Endothelial cell of umbilical vein (primary cell): ENCODE data around the gene GSE1. TPM values are rescaled to one million over a fixed set of nuclear protein-coding genes. Genes with fewer than 3 reads are reported as not detected.

Experiments used
- BruUV-seq: library from RNA; stranded (reverse); fragments of 400-500 nt; replicated peaks from 2 replicates; lab custom pipeline; 2021; lab: Mats Ljungman, UMichigan
- CTCF ChIA-PET: fragments of 300-600, 350-600 bp; sonication (Branson Sonifier 250); formaldehyde crosslinking; loops from one replicate; lab custom pipeline; 2021; ENCODE audit warnings: antibody characterized with exemption, inconsistent platforms; lab: Charles Lee
- POLR2A ChIA-PET: fragments of 300-600, 350-600 bp; sonication (Branson Sonifier 250); formaldehyde crosslinking; loops from one replicate; lab custom pipeline; 2021; ENCODE audit warnings: antibody characterized with exemption, inconsistent platforms; lab: Charles Lee
- DNase-seq: peaks from one replicate; pipeline ENCODE4 v3.0.0-alpha.2; 2011; ENCODE audit warnings: low read depth, low spot score
- FAIRE-seq: peaks from 2 replicates; lab custom pipeline; 2011; peaks lifted over from hg19 to GRCh38; lab: Jason Lieb, UNC
- H2AFZ ChIP-seq: 2 replicates; pipeline ENCODE4 v1.6.0; 2012; ENCODE audit warnings: low read depth, low read length, control low read depth, inconsistent platforms
- H3K27ac ChIP-seq: 2 replicates; pipeline ENCODE4 v1.5.1; 2011; ENCODE audit warnings: low read depth, mild to moderate bottlenecking, control low read depth, low read length, moderate library complexity; ENCODE audit not compliant: insufficient read depth
- H3K27me3 ChIP-seq, 2 experiments: 2 replicates each; pipeline versions ENCODE4 v1.6.0 to v1.6.1; 2011; ENCODE audit warnings: low read length in 2 of 2, mixed read lengths in 1 of 2; ENCODE audit not compliant: control insufficient read depth in 2 of 2, insufficient read depth in 2 of 2
- H3K36me3 ChIP-seq, 2 experiments: 2 replicates in 1 of 2; 3 replicates in 1 of 2; pipeline ENCODE4 v1.5.1; 2011; ENCODE audit warnings: low read length in 2 of 2, mild to moderate bottlenecking in 1 of 2, moderate library complexity in 1 of 2; ENCODE audit not compliant: control insufficient read depth in 2 of 2, insufficient read depth in 2 of 2; ENCODE audit errors: extremely low read depth in 1 of 2
- H3K4me1 ChIP-seq: 3 replicates; pipeline ENCODE4 v1.5.1; 2011; ENCODE audit warnings: mild to moderate bottlenecking, low read length; ENCODE audit not compliant: control insufficient read depth, insufficient read depth; ENCODE audit errors: extremely low read depth
- H3K4me2 ChIP-seq: 2 replicates; pipeline ENCODE4 v1.6.1; 2011; ENCODE audit warnings: low read length, control low read depth, mixed read lengths; ENCODE audit not compliant: insufficient read depth
- H3K4me3 ChIP-seq, 3 experiments: fragments of 200-600 bp in 1 of 3; sonication (generic), shearing (Covaris generic) in 1 of 3; replicated peaks in 1 of 3; 2 replicates each; pipeline ENCODE4 v1.5.1; 2011 to 2016; ENCODE audit warnings: control low read depth in 3 of 3, low read length in 3 of 3, mild to moderate bottlenecking in 2 of 3, inconsistent platforms in 1 of 3, low read depth in 1 of 3, moderate library complexity in 1 of 3; ENCODE audit not compliant: insufficient read depth in 1 of 3
- H3K79me2 ChIP-seq: 2 replicates; pipeline ENCODE4 v1.6.0; 2012; ENCODE audit warnings: low read length, inconsistent platforms; ENCODE audit not compliant: control insufficient read depth, insufficient read depth
- H3K9ac ChIP-seq: replicated peaks from 2 replicates; pipeline ENCODE3; 2011; ENCODE audit warnings: low read length, control low read depth; ENCODE audit not compliant: insufficient read depth; ENCODE audit errors: extremely low read depth
- H3K9me1 ChIP-seq: replicated peaks from 3 replicates; pipeline ENCODE4 v1.6.0; 2011; ENCODE audit warnings: mild to moderate bottlenecking, low read length; ENCODE audit not compliant: control insufficient read depth, insufficient read depth; ENCODE audit errors: extremely low read depth
- H3K9me3 ChIP-seq: replicated peaks from 2 replicates; pipeline ENCODE4 v1.5.1; 2012; ENCODE audit warnings: low read length, inconsistent platforms; ENCODE audit not compliant: control insufficient read depth, insufficient read depth
- H4K20me1 ChIP-seq: replicated peaks from 2 replicates; pipeline ENCODE3; 2011; ENCODE audit warnings: mild to moderate bottlenecking, low read length; ENCODE audit not compliant: control insufficient read depth, insufficient read depth; ENCODE audit errors: extremely low read depth
- EZH2 ChIP-seq: IDR thresholded peaks from 2 replicates; pipeline ENCODE4 v1.6.1; 2012; ENCODE audit warnings: borderline replicate concordance, low read depth, mild to moderate bottlenecking, moderate library complexity, low read length, inconsistent platforms; ENCODE audit not compliant: severe bottlenecking
- FOS ChIP-seq: IDR thresholded peaks from 2 replicates; pipeline ENCODE4 v1.6.1; 2011; ENCODE audit warnings: mild to moderate bottlenecking, low read length, moderate library complexity, borderline replicate concordance; ENCODE audit not compliant: insufficient read depth
- GATA2 ChIP-seq: IDR thresholded peaks from 2 replicates; pipeline ENCODE4 v1.7.0; 2011; ENCODE audit warnings: low read depth, mild to moderate bottlenecking, moderate library complexity, mixed read lengths, low read length; ENCODE audit not compliant: insufficient read length, insufficient read depth
- JUN ChIP-seq: IDR thresholded peaks from 2 replicates; pipeline ENCODE4 v1.6.1; 2011; ENCODE audit warnings: borderline replicate concordance, low read depth; ENCODE audit not compliant: insufficient read length, insufficient read depth
- MYC ChIP-seq: IDR thresholded peaks from one replicate; pipeline ENCODE4 v1.6.1; 2011; ENCODE audit warnings: mild to moderate bottlenecking, low read depth, low read length
- POLR2A ChIP-seq: IDR thresholded peaks from 2 replicates; pipeline ENCODE4 v1.6.1; 2012; ENCODE audit warnings: low read depth, mild to moderate bottlenecking, control low read depth, low read length
- POLR2AphosphoS5 ChIP-seq: IDR thresholded peaks from 2 replicates; pipeline ENCODE4 v1.6.1; 2012; ENCODE audit warnings: low read depth, mild to moderate bottlenecking, control low read depth, low read length, moderate library complexity; ENCODE audit not compliant: insufficient read depth
- dilution Hi-C: fragments of 300-500 bp; cut with MboI; formaldehyde crosslinking; loops from one replicate; pipeline ENCODE4 v1.15.0; 2019; ENCODE audit warnings: low sequenced_read_pairs; ENCODE audit not compliant: extremely low pct_ligation_motif_present
- intact Hi-C: fragments of 100-400 bp; cut with micrococcal nuclease; formaldehyde crosslinking; loops from one replicate; pipeline ENCODE4 v1.10.0; 2022
- polyA plus RNA-seq, 4 experiments: library from polyadenylated mRNA; depleted of rRNA in 3 of 4; stranded (reverse) in 3 of 4; unstranded in 1 of 4; fragments of >200 nt; gene quantifications; 2 replicates each; pipeline versions ENCODE4 v1.2.1 to v1.2.3, GENCODE V29; 2011 to 2012; ENCODE audit warnings: missing spikeins in 1 of 4
- total RNA-seq: library from RNA; stranded (reverse); gene quantifications from 2 replicates; pipeline ENCODE4 v1.2.3, GENCODE V29; 2021
- TF ChIP-seq, protein P1 (sequence below): IDR thresholded peaks from 2 replicates; pipeline ENCODE4 v1.6.1; 2011; ENCODE audit not compliant: insufficient read depth, insufficient read length
- TF ChIP-seq, protein P2 (sequence below), 2 donors: IDR thresholded peaks; 1 replicate in 1 of 2; 2 replicates in 1 of 2; pipeline ENCODE4 v1.5.1; 2011; ENCODE audit warnings: low read length in 2 of 2, mild to moderate bottlenecking in 2 of 2, moderate library complexity in 2 of 2, control low read depth in 1 of 2, inconsistent platforms in 1 of 2, low read depth in 1 of 2; ENCODE audit not compliant: insufficient read depth in 1 of 2; ENCODE audit errors: extremely low read depth in 1 of 2

The GSE1 gene
- total and polyA plus RNA-seq, 2 donors (not counting 3 experiments of a cell fraction or from before 2014, with no cell fraction given), result 4.2 to 18.3 TPM

DNA sequence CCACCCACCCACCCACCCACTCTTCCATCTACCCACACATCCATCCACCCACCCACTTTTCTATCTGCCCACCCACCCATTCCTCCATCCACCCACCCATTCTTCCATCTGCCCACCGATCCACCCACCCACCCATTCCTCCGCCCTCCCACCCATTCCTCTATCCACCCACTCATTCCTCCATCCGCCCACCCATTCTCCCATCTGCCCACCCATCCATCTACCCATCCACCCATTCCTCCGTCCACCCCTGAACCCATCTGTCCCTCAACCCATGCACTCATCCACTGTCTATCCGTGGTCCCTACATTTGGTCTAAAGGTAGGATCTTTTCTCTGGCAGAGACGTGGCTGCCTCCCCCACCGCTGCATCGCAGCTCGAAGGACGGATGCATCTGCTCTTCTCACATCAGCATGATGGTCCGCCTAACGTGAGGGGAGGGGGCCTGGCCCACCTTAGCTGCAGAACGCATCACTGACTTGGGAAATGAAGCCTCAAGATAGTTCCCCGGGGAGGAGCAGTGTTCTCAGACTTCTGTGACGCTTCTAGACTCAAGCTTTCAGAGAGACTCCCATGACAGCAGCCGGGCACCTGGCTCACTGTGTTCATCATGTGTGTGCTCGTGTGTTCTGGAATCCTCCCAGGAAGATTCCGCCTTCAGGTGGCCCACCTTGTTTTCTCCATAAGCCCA lies 17.2 kb upstream of the GSE1 start:
- H3K4me3 ChIP-seq, result no peak overlapping the region
- H3K36me3 ChIP-seq, result no peaks in the 10 kb centered on the region
- H2AFZ ChIP-seq, result no peak overlapping the region
- no peak overlapping the region for H3K27ac ChIP-seq
- POLR2A ChIA-PET, result no interaction called here
- H3K4me1 ChIP-seq, result no peaks in the 10 kb centered on the region
- dilution Hi-C loops (no loop called here), intact Hi-C loops (no loop called here)
- TF ChIP-seq FOS (no peak), JUN (no peak), EZH2 (no peak), MYC (no peak)
- TF ChIP-seq, protein P1, sequence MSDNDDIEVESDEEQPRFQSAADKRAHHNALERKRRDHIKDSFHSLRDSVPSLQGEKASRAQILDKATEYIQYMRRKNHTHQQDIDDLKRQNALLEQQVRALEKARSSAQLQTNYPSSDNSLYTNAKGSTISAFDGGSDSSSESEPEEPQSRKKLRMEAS, result no peak
- no peak overlapping the region for H3K9ac ChIP-seq
- H3K79me2 ChIP-seq, result no peaks in the 10 kb centered on the region
- H4K20me1 ChIP-seq, result no peaks in the 10 kb centered on the region
- H3K9me3 ChIP-seq, result no peaks in the 10 kb centered on the region
- CTCF ChIA-PET, result no interaction called here
- no TSS peak for BruUV-seq
- H3K27me3 ChIP-seq, result no peaks in the 10 kb centered on the region
- no peak overlapping the region for H3K4me2 ChIP-seq
- FAIRE-seq (no peak), DNase-seq (no peak)
- no peaks in the 10 kb centered on the region for H3K9me1 ChIP-seq

DNA sequence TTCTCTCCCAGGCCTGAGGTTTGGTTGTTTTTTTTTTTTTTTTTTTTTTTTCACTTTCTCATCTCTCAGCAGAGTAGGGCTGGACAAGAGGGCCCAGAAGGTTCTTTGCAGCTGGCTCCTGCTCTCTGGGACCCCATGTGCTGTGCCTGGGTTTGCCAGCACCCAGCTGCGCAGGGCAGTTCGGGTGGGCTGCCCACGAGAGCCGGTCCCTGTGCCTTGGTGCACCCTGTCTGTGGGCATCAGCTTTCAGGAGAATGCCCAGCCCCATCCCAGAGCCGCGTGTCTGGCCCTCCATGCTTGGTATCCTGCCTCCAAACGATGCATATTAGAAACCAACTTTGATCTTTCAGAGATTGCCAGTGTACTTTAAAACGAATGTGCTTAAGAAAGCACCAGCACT lies 15.0 kb upstream of the GSE1 start:
- H4K20me1 ChIP-seq, result no peaks in the 10 kb centered on the region

More for the DNA sequence above, 15.0 kb upstream of the GSE1 start:
- ChIA-PET CTCF (no interaction called here), POLR2A (no interaction called here)
- TF ChIP-seq POLR2AphosphoS5, result no peak
- TF ChIP-seq JUN, result no peak
- TF ChIP-seq, protein P1, result no peak
- no peak for TF ChIP-seq EZH2
- TF ChIP-seq GATA2, result no peak
- TF ChIP-seq POLR2A, result no peak
- TF ChIP-seq, protein P2, sequence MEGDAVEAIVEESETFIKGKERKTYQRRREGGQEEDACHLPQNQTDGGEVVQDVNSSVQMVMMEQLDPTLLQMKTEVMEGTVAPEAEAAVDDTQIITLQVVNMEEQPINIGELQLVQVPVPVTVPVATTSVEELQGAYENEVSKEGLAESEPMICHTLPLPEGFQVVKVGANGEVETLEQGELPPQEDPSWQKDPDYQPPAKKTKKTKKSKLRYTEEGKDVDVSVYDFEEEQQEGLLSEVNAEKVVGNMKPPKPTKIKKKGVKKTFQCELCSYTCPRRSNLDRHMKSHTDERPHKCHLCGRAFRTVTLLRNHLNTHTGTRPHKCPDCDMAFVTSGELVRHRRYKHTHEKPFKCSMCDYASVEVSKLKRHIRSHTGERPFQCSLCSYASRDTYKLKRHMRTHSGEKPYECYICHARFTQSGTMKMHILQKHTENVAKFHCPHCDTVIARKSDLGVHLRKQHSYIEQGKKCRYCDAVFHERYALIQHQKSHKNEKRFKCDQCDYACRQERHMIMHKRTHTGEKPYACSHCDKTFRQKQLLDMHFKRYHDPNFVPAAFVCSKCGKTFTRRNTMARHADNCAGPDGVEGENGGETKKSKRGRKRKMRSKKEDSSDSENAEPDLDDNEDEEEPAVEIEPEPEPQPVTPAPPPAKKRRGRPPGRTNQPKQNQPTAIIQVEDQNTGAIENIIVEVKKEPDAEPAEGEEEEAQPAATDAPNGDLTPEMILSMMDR (IDR thresholded peaks at IDR 0.05; ENCODE audit: extremely low read depth in 1 of 2, insufficient read depth in 1 of 2, low read depth in 1 of 2, low read length in 2 of 2), result no peak
- TF ChIP-seq FOS, result no peak
- TF ChIP-seq MYC, result no peak
- H3K9ac ChIP-seq, result no peak overlapping the region
- no peak for FAIRE-seq
- dilution Hi-C loops, result no loop called here
- DNase-seq, result no peak
- intact Hi-C loops, result no loop called here
- no peaks in the 10 kb centered on the region for H3K9me3 ChIP-seq
- H2AFZ ChIP-seq, result no peak overlapping the region
- no peak overlapping the region for H3K4me2 ChIP-seq
- H3K27me3 ChIP-seq, result no peaks in the 10 kb centered on the region
- no peaks in the 10 kb centered on the region for H3K9me1 ChIP-seq
- H3K4me3 ChIP-seq, result no peak overlapping the region
- H3K4me1 ChIP-seq, result no peaks in the 10 kb centered on the region
- H3K27ac ChIP-seq, result no peak overlapping the region
- no peaks in the 10 kb centered on the region for H3K79me2 ChIP-seq
- H3K36me3 ChIP-seq, result no peaks in the 10 kb centered on the region
- no TSS peak for BruUV-seq
